ENCODE data around the gene EGFL6.

Gene EGFL6

GRCh38 chrX:13681595-13681994 is 112.2 kb downstream of the EGFL6 start:
- Histone ChIP-seq H3K9ac (ENCODE audit: insufficient read length) (no peak overlapping the region), H3K36me3 (ENCODE audit: insufficient read depth, low read length) (no peaks in the 10 kb centered on the region), H3K9me3 (ENCODE audit: low read depth, low read length) (no peaks in the 10 kb centered on the region), H3K4me3 (no peak overlapping the region), H3K27ac (no peak overlapping the region)
- DNase-seq (ENCODE audit: low read depth, low spot score): no peak
- no peak for TF ChIP-seq POLR2AphosphoS5 (IDR thresholded peaks at IDR 0.05; ENCODE audit: borderline replicate concordance, low read depth, low read length)
- no peak for TF ChIP-seq EZH2 (IDR thresholded peaks at IDR 0.05)
- no peak for TF ChIP-seq FOXP2 (optimal IDR thresholded peaks at IDR 0.05; ENCODE audit: control extremely low read depth, extremely low read length, insufficient read depth)

Measured in SK-N-MC (cell line).